Left lung (tissue), 10 donors: Measurements from ENCODE around the gene UBR4. TPM values are rescaled to one million over a fixed set of nuclear protein-coding genes. Genes with fewer than 3 reads are reported as not detected.

ENCODE experiments used
- ATAC-seq: fragments of 200-7000 bp; cut with Tn5 transposase; one replicate; pipeline ENCODE4 v1.9.1; 2020; ENCODE audit warnings: moderate library complexity
- DNase-seq, 4 donors: peaks; one replicate each; pipeline ENCODE4 v3.0.0-alpha.2; 2013 to 2020
- H3K27ac ChIP-seq, 2 donors: fragments of 200-600 bp; sonication (generic) in 1 of 2; one replicate each; pipeline versions ENCODE4 v1.5.0 to v1.8.0; 2020 to 2021
- H3K27me3 ChIP-seq, 2 donors: fragments of 200-600 bp; sonication (generic) in 1 of 2; one replicate each; pipeline versions ENCODE4 v1.5.0 to v1.8.0; 2020 to 2021
- H3K36me3 ChIP-seq, 2 donors: fragments of 200-600 bp; sonication (generic) in 1 of 2; one replicate each; pipeline versions ENCODE4 v1.5.0 to v1.8.0; 2020 to 2021
- H3K4me1 ChIP-seq, 2 donors: fragments of 200-600 bp; one replicate each; pipeline ENCODE4 v1.8.0; 2021
- H3K4me3 ChIP-seq, 2 donors: fragments of 200-600 bp; sonication (generic) in 1 of 2; one replicate each; pipeline versions ENCODE4 v1.5.0 to v1.8.0; 2020 to 2021; ENCODE audit warnings: mild to moderate bottlenecking in 1 of 2
- H3K9me3 ChIP-seq, 2 donors: fragments of 200-600 bp; sonication (generic) in 1 of 2; one replicate each; pipeline versions ENCODE4 v1.5.0 to v1.8.0; 2020 to 2021
- intact Hi-C, 2 donors: fragments of 100-400 bp; cut with DNase I; formaldehyde crosslinking; loops; one replicate each; pipeline versions ENCODE4 v1.11.2 to v1.14.2; 2022
- polyA plus RNA-seq, 6 donors: library from polyadenylated mRNA; unstranded; fragments of 120-200 nt; gene quantifications; one replicate each; pipeline ENCODE4 v1.2.1, GENCODE V29; 2013; ENCODE audit not compliant: insufficient read length in 6 of 6
- total RNA-seq, 2 donors: library from RNA; stranded (reverse); fragmentation: NEBNext Ultra II Directional; extraction: Animal tissue kit (Norgen Biotek cat#: 25700); gene quantifications; one replicate each; pipeline ENCODE4 v1.2.1, GENCODE V29; 2021
- TF ChIP-seq, protein P1 (sequence below), 2 donors: fragments of 200-600 bp; sonication (generic) in 1 of 2; IDR thresholded peaks; one replicate each; pipeline versions ENCODE4 v1.5.0 to v1.8.0; 2021; ENCODE audit warnings: antibody characterized with exemption in 2 of 2
- donor health status: DM: no; HTN: yes; CAD: no.
- donor health status: DM: no; HTN: no; CAD: no.

Gene UBR4
- total and polyA plus RNA-seq, 8 donors = 95.9 to 130 (median 109) TPM

DNA sequence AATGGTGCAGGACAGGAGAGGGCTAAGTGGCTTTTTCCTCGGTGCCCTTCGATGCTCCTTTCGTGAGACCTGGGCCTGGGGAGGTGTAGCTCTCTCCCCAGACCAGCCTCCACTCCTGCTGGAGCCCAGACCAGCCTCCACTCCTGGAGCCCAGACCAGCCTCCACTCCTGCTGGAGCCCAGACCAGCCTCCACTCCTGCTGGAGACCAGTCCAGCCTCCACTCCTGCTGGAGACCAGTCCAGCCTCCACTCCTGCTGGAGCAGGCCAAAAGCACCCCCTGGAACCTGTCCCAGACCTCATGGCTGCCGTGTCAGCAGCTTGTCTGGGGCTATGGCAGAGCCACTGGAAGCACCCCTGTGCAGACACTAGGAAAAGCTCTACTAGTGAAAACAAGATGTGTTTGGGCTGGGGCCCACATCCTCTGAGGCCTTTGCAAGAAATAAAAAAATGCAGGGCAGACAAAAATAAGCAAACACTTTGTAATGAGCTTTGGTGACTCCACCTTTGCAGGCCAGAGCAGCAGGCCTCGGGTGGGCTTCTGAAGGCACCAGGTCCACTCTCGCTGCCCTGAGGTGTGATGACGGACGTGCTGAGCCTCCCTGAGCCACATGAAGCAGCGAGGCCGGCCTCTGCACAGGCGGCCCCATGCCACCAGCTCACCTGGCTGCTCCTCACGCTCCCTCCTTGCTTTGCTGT is 137.6 kb downstream of the UBR4 start:
- intact Hi-C loops = no loop called here

DNA sequence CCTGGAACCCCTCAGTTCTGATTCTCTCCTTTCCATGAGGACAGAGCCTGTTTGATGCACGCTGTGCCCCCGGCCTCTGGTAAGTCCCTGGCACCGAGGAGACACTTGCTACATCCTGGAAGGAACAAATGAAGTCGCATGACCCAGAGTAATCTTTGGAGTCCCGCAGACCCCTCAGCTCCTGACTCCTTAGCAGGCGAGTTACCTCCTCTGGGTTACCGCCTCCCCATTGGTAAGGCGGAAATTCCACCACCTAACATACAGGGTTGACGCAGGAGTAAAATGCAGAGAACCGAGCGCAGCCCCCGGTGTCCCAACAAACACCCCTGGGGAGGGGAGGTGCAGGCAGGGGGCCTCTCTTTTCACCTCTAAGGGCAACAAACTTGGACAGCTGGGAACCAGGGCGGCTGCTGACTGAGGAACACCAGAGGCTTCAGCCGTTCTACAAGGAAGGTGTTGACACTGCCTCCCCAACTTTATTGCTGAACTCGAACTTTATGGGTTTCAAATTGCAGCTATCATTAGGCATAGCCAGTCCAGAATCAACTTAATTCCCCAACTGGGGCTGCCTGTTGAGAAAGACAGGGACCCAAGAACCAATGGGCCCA is 138.3 kb downstream of the UBR4 start:
- no peaks in the 10 kb centered on the region for H3K27me3 ChIP-seq
- DNase-seq (no peak), ATAC-seq (no peak)
- H3K36me3 ChIP-seq = peaks cover 6 to 51% of the 10 kb centered on the region in 2 donors
- TF ChIP-seq, protein P1, sequence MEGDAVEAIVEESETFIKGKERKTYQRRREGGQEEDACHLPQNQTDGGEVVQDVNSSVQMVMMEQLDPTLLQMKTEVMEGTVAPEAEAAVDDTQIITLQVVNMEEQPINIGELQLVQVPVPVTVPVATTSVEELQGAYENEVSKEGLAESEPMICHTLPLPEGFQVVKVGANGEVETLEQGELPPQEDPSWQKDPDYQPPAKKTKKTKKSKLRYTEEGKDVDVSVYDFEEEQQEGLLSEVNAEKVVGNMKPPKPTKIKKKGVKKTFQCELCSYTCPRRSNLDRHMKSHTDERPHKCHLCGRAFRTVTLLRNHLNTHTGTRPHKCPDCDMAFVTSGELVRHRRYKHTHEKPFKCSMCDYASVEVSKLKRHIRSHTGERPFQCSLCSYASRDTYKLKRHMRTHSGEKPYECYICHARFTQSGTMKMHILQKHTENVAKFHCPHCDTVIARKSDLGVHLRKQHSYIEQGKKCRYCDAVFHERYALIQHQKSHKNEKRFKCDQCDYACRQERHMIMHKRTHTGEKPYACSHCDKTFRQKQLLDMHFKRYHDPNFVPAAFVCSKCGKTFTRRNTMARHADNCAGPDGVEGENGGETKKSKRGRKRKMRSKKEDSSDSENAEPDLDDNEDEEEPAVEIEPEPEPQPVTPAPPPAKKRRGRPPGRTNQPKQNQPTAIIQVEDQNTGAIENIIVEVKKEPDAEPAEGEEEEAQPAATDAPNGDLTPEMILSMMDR (IDR thresholded peaks at IDR 0.05) = no peak
- H3K27ac ChIP-seq = no peak overlapping the region
- intact Hi-C loops = no loop called here
- no peaks in the 10 kb centered on the region for H3K9me3 ChIP-seq
- H3K4me1 ChIP-seq = peaks cover 7 to 26% of the 10 kb centered on the region in 2 donors
- no peak overlapping the region for H3K4me3 ChIP-seq

More for the DNA sequence above, 137.6 kb downstream of the UBR4 start:
- Histone ChIP-seq H3K9me3 (no peaks in the 10 kb centered on the region), H3K27me3 (no peaks in the 10 kb centered on the region), H3K27ac (no peak overlapping the region), H3K4me3 (no peak overlapping the region), H3K4me1 (peaks cover 3 to 20% of the 10 kb centered on the region in 2 donors), H3K36me3 (peaks cover 6 to 57% of the 10 kb centered on the region in 2 donors)
- ATAC-seq (no peak), DNase-seq (no peak)
- TF ChIP-seq, protein P1 (IDR thresholded peaks at IDR 0.05) = no peak

DNA sequence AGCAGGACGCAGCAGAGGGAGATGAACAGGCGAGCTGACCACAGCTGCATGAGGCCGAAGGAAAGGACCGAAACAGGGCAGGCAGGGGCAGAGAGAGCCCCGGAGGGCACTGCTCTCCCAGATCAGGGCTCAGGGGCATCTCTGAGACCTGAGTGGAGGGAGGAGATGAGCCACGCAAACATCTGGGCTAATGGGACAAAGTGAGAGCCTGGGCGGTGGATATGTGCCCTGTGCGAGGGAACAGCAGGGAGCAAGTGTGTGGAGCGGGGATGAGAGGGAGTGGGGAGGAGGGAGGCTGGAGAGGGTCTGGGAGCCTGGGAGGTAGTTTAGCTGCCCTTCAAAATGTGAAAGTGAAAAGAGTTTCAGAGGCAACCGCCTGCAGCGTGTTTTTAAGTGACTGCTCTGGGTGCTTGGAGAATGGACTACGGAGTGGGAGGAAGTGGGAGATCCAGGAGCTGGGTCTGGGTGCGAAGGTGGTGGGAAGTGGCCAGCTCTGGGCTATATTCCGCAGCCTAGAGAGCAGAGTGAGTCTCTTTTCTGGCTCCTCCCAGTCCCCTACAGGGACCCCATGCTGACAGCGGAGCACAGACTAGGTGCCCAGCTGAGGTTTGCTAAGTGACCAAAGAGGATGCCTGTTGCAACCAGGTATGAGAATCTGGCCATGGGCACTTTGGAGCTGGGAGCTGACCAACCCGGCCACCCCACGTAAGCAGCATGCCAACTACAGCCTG is 139.0 kb downstream of the UBR4 start:
- intact Hi-C loops = no loop called here
- peaks cover 7 to 27% of the 10 kb centered on the region in 2 donors for H3K4me1 ChIP-seq
- no peaks in the 10 kb centered on the region for H3K9me3 ChIP-seq
- no peak for DNase-seq
- no peaks in the 10 kb centered on the region for H3K27me3 ChIP-seq
- no peak overlapping the region for H3K4me3 ChIP-seq
- H3K27ac ChIP-seq = no peak overlapping the region
- TF ChIP-seq, protein P1 (IDR thresholded peaks at IDR 0.05) = no peak
- no peak for ATAC-seq
- peaks cover under 1 to 44% of the 10 kb centered on the region in 2 donors for H3K36me3 ChIP-seq

DNA sequence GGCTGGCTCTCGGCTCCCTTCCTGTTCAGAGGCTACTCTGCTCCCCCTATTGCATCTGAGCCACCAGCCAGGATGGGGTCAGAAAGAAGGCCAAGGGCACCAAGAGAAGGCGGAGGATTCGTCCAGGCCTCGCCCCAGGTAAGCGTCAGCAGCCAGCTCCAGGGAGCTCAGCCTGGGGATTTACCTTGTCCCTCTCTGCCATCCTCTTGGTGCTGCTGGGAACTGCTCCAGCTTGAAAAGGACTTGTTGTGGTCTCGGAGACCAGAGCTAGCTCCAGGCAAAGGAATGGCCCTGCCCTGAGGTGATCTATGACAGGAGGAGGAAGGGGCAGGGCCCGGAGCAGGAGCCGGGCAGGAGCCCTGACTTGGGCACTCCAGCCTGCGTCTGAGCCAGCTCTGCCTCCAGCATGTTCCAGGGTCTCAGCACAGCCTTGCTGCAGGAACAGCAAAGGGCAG is 139.8 kb downstream of the UBR4 start:
- peaks cover 7 to 23% of the 10 kb centered on the region in 2 donors for H3K4me1 ChIP-seq
- H3K4me3 ChIP-seq = no peak overlapping the region
- TF ChIP-seq, protein P1 (IDR thresholded peaks at IDR 0.05) = no peak
- peaks cover 0 to 35% of the 10 kb centered on the region in 2 donors for H3K36me3 ChIP-seq
- intact Hi-C loops = no loop called here
- peak in 1 of 4 donors; percentile 81 for DNase-seq
- peak; percentile 61 for ATAC-seq
- H3K9me3 ChIP-seq = no peaks in the 10 kb centered on the region
- no peaks in the 10 kb centered on the region for H3K27me3 ChIP-seq
- peak overlapping the region in 1 of 2 donors; percentile 48 for H3K27ac ChIP-seq
